H1 (cell line): ENCODE results near the gene IZUMO4. TPM values are rescaled to one million over a fixed set of nuclear protein-coding genes. Genes with fewer than 3 reads are reported as not detected.

ENCODE experiments used
- CTCF ChIA-PET: fragments of 300-600 bp; sonication (Branson Sonifier 250); formaldehyde crosslinking; loops from one replicate; lab custom pipeline; 2021; ENCODE audit not compliant: partially characterized antibody; lab: Charles Lee
- POLR2A ChIA-PET: fragments of 300-600 bp; sonication (Branson Sonifier 250); formaldehyde crosslinking; loops from one replicate; lab custom pipeline; 2021; ENCODE audit warnings: inconsistent platforms; ENCODE audit not compliant: partially characterized antibody; lab: Charles Lee
- DNase-seq, 2 experiments: peaks; one replicate each; pipeline versions ENCODE4 v3.0.0 to v3.0.0-alpha.2; 2010 to 2022; ENCODE audit warnings: low spot score in 2 of 2, low read depth in 1 of 2, mixed read lengths in 1 of 2
- FAIRE-seq: peaks from 2 replicates; lab custom pipeline; 2011; peaks lifted over from hg19 to GRCh38; lab: Jason Lieb, UNC
- H2AFZ ChIP-seq: 2 replicates; pipeline ENCODE4 v1.8.1; 2012; ENCODE audit warnings: low read length, inconsistent platforms
- H2AK5ac ChIP-seq: 2 replicates; pipeline ENCODE4 v1.6.1; 2013; ENCODE audit warnings: low read depth, low read length
- H2BK120ac ChIP-seq: replicated peaks from 2 replicates; pipeline ENCODE3; 2013; ENCODE audit warnings: low read depth, low read length, inconsistent platforms
- H2BK12ac ChIP-seq: 2 replicates; pipeline ENCODE4 v1.6.1; 2013; ENCODE audit warnings: low read depth, low read length
- H2BK15ac ChIP-seq: 2 replicates; pipeline ENCODE4 v1.6.1; 2013; ENCODE audit warnings: low read length
- H2BK20ac ChIP-seq: 2 replicates; pipeline ENCODE4 v1.6.1; 2013; ENCODE audit warnings: low read length
- H2BK5ac ChIP-seq: 2 replicates; pipeline ENCODE4 v1.6.1; 2013; ENCODE audit warnings: low read depth, low read length
- H3K14ac ChIP-seq: 2 replicates; pipeline ENCODE4 v1.6.1; 2013; ENCODE audit warnings: inconsistent platforms; ENCODE audit not compliant: insufficient read length
- H3K18ac ChIP-seq: 2 replicates; pipeline ENCODE4 v1.6.1; 2013; ENCODE audit warnings: low read length; ENCODE audit errors: extremely low read depth
- H3K23ac ChIP-seq: 2 replicates; pipeline ENCODE4 v1.6.1; 2013; ENCODE audit warnings: inconsistent platforms; ENCODE audit not compliant: insufficient read length
- H3K23me2 ChIP-seq: 2 replicates; pipeline ENCODE4 v1.6.1; 2013; ENCODE audit warnings: low read depth, low read length
- H3K27ac ChIP-seq: 2 replicates; pipeline ENCODE4 v1.6.1; 2011; ENCODE audit warnings: low read depth, low read length, inconsistent platforms
- H3K27me3 ChIP-seq, 4 experiments: replicated peaks in 1 of 4; 1 replicate in 1 of 4; 2 replicates in 3 of 4; pipeline versions ENCODE4 v1.6.1 to v1.8.1; 2011 to 2013; ENCODE audit warnings: low read length in 3 of 4, mild to moderate bottlenecking in 3 of 4, inconsistent platforms in 2 of 4, mixed read lengths in 2 of 4, moderate library complexity in 1 of 4; ENCODE audit not compliant: control insufficient read depth in 3 of 4, insufficient read depth in 3 of 4; ENCODE audit errors: extremely low read depth in 1 of 4
- H3K36me3 ChIP-seq, 4 experiments: 2 replicates each; pipeline versions ENCODE4 v1.6.1 to v1.8.1; 2011 to 2013; ENCODE audit warnings: mild to moderate bottlenecking in 4 of 4, low read length in 3 of 4, moderate library complexity in 2 of 4, control low read depth in 1 of 4, inconsistent platforms in 1 of 4; ENCODE audit not compliant: insufficient read depth in 4 of 4, control insufficient read depth in 2 of 4
- H3K4ac ChIP-seq: replicated peaks from 2 replicates; pipeline ENCODE3; 2013; ENCODE audit warnings: low read length, low read depth, mixed read lengths, inconsistent platforms; ENCODE audit not compliant: insufficient read length
- H3K4me1 ChIP-seq, 4 experiments: replicated peaks in 1 of 4; 1 replicate in 1 of 4; 2 replicates in 3 of 4; pipeline versions ENCODE4 v1.6.1 to v1.8.1; 2011 to 2013; ENCODE audit warnings: low read length in 3 of 4, inconsistent platforms in 2 of 4, mixed read lengths in 1 of 4; ENCODE audit not compliant: insufficient read depth in 4 of 4, control insufficient read depth in 3 of 4
- H3K4me2 ChIP-seq, 2 experiments: 2 replicates each; pipeline versions ENCODE4 v1.6.1 to v1.8.1; 2011 to 2013; ENCODE audit warnings: low read depth in 2 of 2, low read length in 2 of 2, control low read depth in 1 of 2, inconsistent platforms in 1 of 2, mild to moderate bottlenecking in 1 of 2; ENCODE audit not compliant: insufficient read depth in 1 of 2
- H3K4me3 ChIP-seq, 4 experiments: fragments of 200-600, 300-600 bp in 1 of 4; sonication (generic), shearing (Covaris generic), sonication (Bioruptor Twin) in 1 of 4; 2 replicates each; pipeline versions ENCODE4 v1.5.1 to v1.8.1; 2011 to 2016; ENCODE audit warnings: low read length in 4 of 4, low read depth in 3 of 4, control low read depth in 2 of 4, inconsistent platforms in 2 of 4, mild to moderate bottlenecking in 2 of 4, mixed read lengths in 1 of 4, moderate library complexity in 1 of 4; ENCODE audit not compliant: insufficient read depth in 2 of 4; ENCODE audit errors: extremely low read depth in 1 of 4
- H3K56ac ChIP-seq: replicated peaks from 2 replicates; pipeline ENCODE3; 2013; ENCODE audit warnings: low read depth, mild to moderate bottlenecking, mixed read lengths, low read length, inconsistent platforms; ENCODE audit not compliant: insufficient read length
- H3K79me1 ChIP-seq: 2 replicates; pipeline ENCODE4 v1.6.1; 2013; ENCODE audit warnings: low read depth, low read length, control low read depth
- H3K79me2 ChIP-seq, 2 experiments: 2 replicates each; pipeline versions ENCODE4 v1.6.1 to v1.8.1; 2012 to 2013; ENCODE audit warnings: low read length in 2 of 2, mild to moderate bottlenecking in 2 of 2, inconsistent platforms in 1 of 2; ENCODE audit not compliant: insufficient read depth in 2 of 2, control insufficient read depth in 1 of 2
- H3K9ac ChIP-seq, 4 experiments: replicated peaks in 1 of 4; 1 replicate in 1 of 4; 2 replicates in 3 of 4; pipeline versions ENCODE4 v1.6.1 to v1.8.1; 2011 to 2013; ENCODE audit warnings: low read depth in 3 of 4, low read length in 3 of 4, control low read depth in 2 of 4, mild to moderate bottlenecking in 2 of 4, moderate library complexity in 2 of 4, inconsistent platforms in 1 of 4; ENCODE audit errors: extremely low read depth in 1 of 4
- H3K9me3 ChIP-seq, 2 experiments: 2 replicates each; pipeline versions ENCODE4 v1.6.1 to v1.8.1; 2012 to 2013; ENCODE audit warnings: mild to moderate bottlenecking in 2 of 2, moderate library complexity in 2 of 2, control low read depth in 1 of 2, inconsistent platforms in 1 of 2, low read depth in 1 of 2, low read length in 1 of 2, mixed read lengths in 1 of 2; ENCODE audit not compliant: insufficient read depth in 2 of 2
- H4K20me1 ChIP-seq, 2 experiments: replicated peaks in 1 of 2; 2 replicates each; pipeline versions ENCODE3 to v1.8.1; 2011 to 2013; ENCODE audit warnings: inconsistent platforms in 2 of 2, low read length in 2 of 2, mild to moderate bottlenecking in 1 of 2; ENCODE audit not compliant: insufficient read depth in 2 of 2, control insufficient read depth in 1 of 2
- H4K5ac ChIP-seq: 2 replicates; pipeline ENCODE4 v1.6.1; 2013; ENCODE audit warnings: low read length, low read depth, mixed read lengths, inconsistent platforms; ENCODE audit not compliant: insufficient read length
- H4K8ac ChIP-seq: 2 replicates; pipeline ENCODE4 v1.8.0; 2013; ENCODE audit warnings: mild to moderate bottlenecking, moderate library complexity, low read length, inconsistent platforms; ENCODE audit not compliant: insufficient read depth; ENCODE audit errors: extremely low read depth
- H4K91ac ChIP-seq: replicated peaks from 2 replicates; pipeline ENCODE3; 2013; ENCODE audit warnings: low read length, mixed read lengths, inconsistent platforms; ENCODE audit not compliant: insufficient read length
- ATF3 ChIP-seq: IDR thresholded peaks from 2 replicates; pipeline ENCODE4 v1.6.1; 2011; ENCODE audit warnings: low read depth, mild to moderate bottlenecking, low read length; ENCODE audit not compliant: insufficient read depth
- GABPA ChIP-seq: IDR thresholded peaks from 2 replicates; pipeline ENCODE4 v1.6.1; 2011; ENCODE audit warnings: mild to moderate bottlenecking, low read length, moderate library complexity, borderline replicate concordance; ENCODE audit not compliant: insufficient read depth
- JUND ChIP-seq: IDR thresholded peaks from 2 replicates; pipeline ENCODE4 v1.6.1; 2011; ENCODE audit warnings: mild to moderate bottlenecking, improper control_type of control experiment, low read length
- NRF1 ChIP-seq: IDR thresholded peaks from 2 replicates; pipeline ENCODE4 v1.6.1; 2011; ENCODE audit warnings: mild to moderate bottlenecking, low read depth, low read length, improper control_type of control experiment
- POLR2A ChIP-seq, 2 experiments: IDR thresholded peaks; 1 replicate in 1 of 2; 2 replicates in 1 of 2; pipeline ENCODE4 v1.6.1; 2011; ENCODE audit warnings: low read depth in 2 of 2, low read length in 2 of 2, mild to moderate bottlenecking in 2 of 2; ENCODE audit errors: control extremely low read depth in 1 of 2
- RAD21 ChIP-seq, 2 experiments: IDR thresholded peaks in 1 of 2; conservative IDR thresholded peaks in 1 of 2; 2 replicates each; pipeline ENCODE4 v1.6.1; 2011; ENCODE audit warnings: low read depth in 2 of 2, low read length in 2 of 2, improper control_type of control experiment in 1 of 2, inconsistent platforms in 1 of 2, mild to moderate bottlenecking in 1 of 2, moderate library complexity in 1 of 2
- RNF2 ChIP-seq: fragments of 200-900, 300-1000 bp; sonication (generic); IDR thresholded peaks from 2 replicates; pipeline ENCODE4 v1.7.1; 2016; ENCODE audit warnings: borderline replicate concordance, low read depth, mild to moderate bottlenecking, antibody characterized with exemption, low read length; ENCODE audit not compliant: poor library complexity, severe bottlenecking; ENCODE audit errors: missing control alignments
- RXRA ChIP-seq: IDR thresholded peaks from 2 replicates; pipeline ENCODE4 v1.6.1; 2011; ENCODE audit warnings: low read depth, mild to moderate bottlenecking, low read length, moderate library complexity; ENCODE audit not compliant: insufficient read depth
- SIRT6 ChIP-seq: IDR thresholded peaks from one replicate; pipeline ENCODE4 v1.7.1; 2012; ENCODE audit warnings: low read length, inconsistent platforms
- SP1 ChIP-seq: IDR thresholded peaks from 2 replicates; pipeline ENCODE4 v1.6.1; 2011; ENCODE audit warnings: low read depth, low read length
- SRF ChIP-seq: IDR thresholded peaks from 2 replicates; pipeline ENCODE4 v1.6.1; 2011; ENCODE audit warnings: mild to moderate bottlenecking, low read depth, low read length, moderate library complexity
- YY1 ChIP-seq: IDR thresholded peaks from 2 replicates; pipeline ENCODE4 v1.6.1; 2011; ENCODE audit warnings: low read depth, mild to moderate bottlenecking, low read length
- WGBS, 2 experiments: shearing (Covaris generic) in 1 of 2; methylation state at CpG; one replicate each; pipeline versions ENCODE4 v1.1.6 to v1.1.7; 2013 to 2015; ENCODE audit warnings: low lambda C conversion rate in 2 of 2, mixed read lengths in 2 of 2, inconsistent platforms in 1 of 2, low coverage in 1 of 2, missing lambda C conversion rate in 1 of 2; ENCODE audit not compliant: insufficient replicate concordance in 2 of 2, insufficient coverage in 1 of 2, insufficient read length in 1 of 2; ENCODE audit errors: extremely low coverage in 1 of 2, missing lambda C conversion rate in 1 of 2; 5-methylcytosine and 5-hydroxymethylcytosine counted together
- polyA plus RNA-seq, 7 experiments: library from polyadenylated mRNA; depleted of rRNA in 3 of 7; stranded (reverse) in 5 of 7; unstranded in 2 of 7; fragments of >200 nt in 5 of 7; fragments of 200-250 nt in 2 of 7; gene quantifications; 1 replicate in 5 of 7; 2 replicates in 1 of 7; 4 replicates in 1 of 7; pipeline versions ENCODE4 v1.2.1 to v1.2.3, GENCODE V29; 2011 to 2013; ENCODE audit warnings: missing spikeins in 2 of 7, mixed read lengths in 2 of 7
- total RNA-seq: library from RNA; stranded (reverse); fragmentation: NEBNext Ultra II Directional; extraction: Animal tissue kit (Norgen Biotek cat#: 25700); gene quantifications from 2 replicates; pipeline ENCODE4 v1.2.1, GENCODE V29; 2021

IZUMO4 gene
- total and polyA plus RNA-seq, 2 of the 8 experiments (the other 6 are each of a cell fraction or from before 2014, with no cell fraction given): 1.8 to 1.9 TPM

DNA sequence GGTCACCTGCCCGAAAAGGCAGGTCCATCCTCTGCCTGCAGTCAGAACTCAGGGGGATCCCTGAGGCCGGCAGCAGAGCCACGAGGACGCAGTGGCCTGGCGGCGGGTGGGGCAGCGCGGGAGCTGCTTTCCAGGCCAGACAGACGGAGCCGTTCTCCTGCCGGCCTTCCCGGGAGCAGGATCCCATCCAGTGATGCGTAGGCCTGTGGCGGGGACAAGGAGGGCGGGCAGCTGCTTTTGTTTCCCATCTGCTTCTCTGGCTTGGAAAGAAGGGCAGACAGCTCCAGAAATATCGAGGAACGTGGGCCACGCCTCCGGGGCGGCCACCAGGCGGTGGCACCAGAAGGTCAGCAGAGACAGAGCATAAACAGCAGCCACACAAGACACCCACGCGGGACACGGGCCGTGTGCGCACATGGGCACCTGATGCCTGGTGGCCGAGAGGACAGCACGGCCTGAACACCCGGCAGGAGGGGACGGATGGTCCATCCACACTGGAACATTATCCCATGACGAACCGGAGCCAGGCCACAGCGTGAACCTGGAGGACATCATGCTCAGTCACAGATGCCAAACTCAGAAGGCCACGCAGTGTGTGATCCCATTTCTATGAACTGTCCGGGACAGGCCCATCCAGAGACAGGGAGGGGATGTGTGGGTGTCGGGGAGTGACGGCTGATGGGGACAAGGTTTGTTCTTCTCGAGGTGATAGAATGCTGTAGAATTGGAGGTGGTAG lies 31.8 kb upstream of the IZUMO4 start:
- no peak overlapping the region for H2BK5ac ChIP-seq
- no peaks in the 10 kb centered on the region for H3K79me2 ChIP-seq
- no peak overlapping the region for H4K5ac ChIP-seq
- H2BK12ac ChIP-seq: peak overlapping the region; percentile 2; the same call in 1 of the 2 replicates
- no peaks in the 10 kb centered on the region for H3K9me3 ChIP-seq
- H3K9ac ChIP-seq: no peak overlapping the region
- no peak overlapping the region for H2AFZ ChIP-seq
- no peak for FAIRE-seq
- no peak overlapping the region for H3K18ac ChIP-seq
- no peak overlapping the region for H2BK20ac ChIP-seq
- ChIA-PET POLR2A (interaction anchor here (0.9 kb wide), 1 partner anchor 14 kb away, joined by 3 read pairs; the partner anchor contains the start of gene MKNK2), CTCF (interaction anchor here (0.9 to 1.2 kb wide), 3 partner anchors 16 to 135 kb away, joined by 3 to 4 read pairs (median 3); no protein-coding TSS in a partner anchor)
- no peak overlapping the region for H3K56ac ChIP-seq
- H3K27ac ChIP-seq: no peak overlapping the region
- 96% methylated on average over 34 of the region's 38 CpGs; no CpG with 5 or more reads in 1 of the 2 experiments for WGBS, 2 experiments
- no peaks in the 10 kb centered on the region for H3K27me3 ChIP-seq
- H2AK5ac ChIP-seq: no peak overlapping the region
- no peak overlapping the region for H3K23ac ChIP-seq
- no peak overlapping the region for H3K4me3 ChIP-seq
- no peaks in the 10 kb centered on the region for H4K20me1 ChIP-seq
- H3K14ac ChIP-seq: no peak overlapping the region
- no peak overlapping the region for H3K4ac ChIP-seq
- peaks cover 4 to 14% (median 11%) of the 10 kb centered on the region in 4 experiments for H3K4me1 ChIP-seq
- no peak overlapping the region for H2BK120ac ChIP-seq
- no peak overlapping the region for H3K4me2 ChIP-seq
- peaks cover 5% of the 10 kb centered on the region; the same call in 1 of the 2 replicates for H3K23me2 ChIP-seq
- H2BK15ac ChIP-seq: no peak overlapping the region
- H4K91ac ChIP-seq: peak overlapping the region; percentile 30
- H3K36me3 ChIP-seq: no peaks in the 10 kb centered on the region
- no peak overlapping the region; the same call in none of the 2 replicates for H4K8ac ChIP-seq
- no peak for DNase-seq
- no peaks in the 10 kb centered on the region for H3K79me1 ChIP-seq
- no peak for TF ChIP-seq RXRA
- TF ChIP-seq SIRT6: no peak
- TF ChIP-seq RAD21 (IDR thresholded peaks at IDR 0.05 in 1 of 2, conservative IDR thresholded peaks at IDR 0.05 in 1 of 2; ENCODE audit: low read depth in 2 of 2, low read length in 2 of 2): no peak
- no peak for TF ChIP-seq SP1
- TF ChIP-seq GABPA: no peak
- TF ChIP-seq ATF3: no peak
- no peak for TF ChIP-seq RNF2
- no peak for TF ChIP-seq JUND
- no peak for TF ChIP-seq POLR2A (IDR thresholded peaks at IDR 0.05; ENCODE audit: control extremely low read depth in 1 of 2, low read depth in 2 of 2, low read length in 2 of 2)
- no peak for TF ChIP-seq YY1
- TF ChIP-seq SRF: no peak
- no peak for TF ChIP-seq NRF1
